ENCODE results near the gene GCK. TPM values are rescaled to one million over a fixed set of nuclear protein-coding genes. Genes with fewer than 3 reads are reported as not detected.

GCK gene
- total RNA-seq, 1 donor from 2014 or later, result 1.7 TPM

DNA sequence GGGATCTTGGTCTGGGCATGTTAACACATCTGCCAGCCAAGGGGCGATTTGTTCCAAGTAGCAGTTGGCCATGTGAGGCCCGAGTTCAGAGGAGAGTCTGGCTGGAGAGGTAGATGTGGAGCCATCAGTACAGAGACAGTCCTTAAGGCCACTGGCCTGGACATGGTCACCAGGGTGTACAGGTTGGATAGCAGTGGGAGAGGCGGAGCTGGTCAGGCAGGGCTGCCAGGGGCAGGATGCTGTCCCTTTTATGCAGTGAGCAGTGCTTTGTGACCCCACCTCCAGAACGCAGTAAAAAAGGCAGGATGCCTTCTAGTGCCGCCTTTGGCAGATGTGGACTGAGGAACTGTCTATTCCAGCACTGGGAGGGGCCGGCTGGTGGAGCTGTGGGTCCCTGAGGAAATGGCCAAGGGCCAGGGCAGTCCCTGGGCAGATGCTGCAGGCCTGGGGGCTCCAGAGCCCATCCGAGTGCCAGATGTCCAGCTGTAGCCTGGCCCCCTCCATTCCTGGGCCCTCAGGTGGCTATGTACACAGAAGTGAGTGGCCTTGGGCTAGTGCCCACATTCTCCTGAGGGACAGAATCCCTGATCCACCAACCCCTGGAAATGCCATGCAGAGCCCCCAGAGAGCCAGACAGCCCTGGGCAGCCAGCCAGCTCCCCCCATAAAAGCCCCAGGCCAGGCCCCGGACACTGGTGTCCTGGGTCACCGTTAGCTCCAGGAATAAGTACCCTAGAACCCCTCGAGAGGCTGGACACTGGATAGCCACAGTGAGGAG is 31.0 kb downstream of the GCK start:
- Histone ChIP-seq H3K27ac (no peak overlapping the region), H3K36me3 (no peaks in the 10 kb centered on the region), H3K9me3 (no peaks in the 10 kb centered on the region), H3K4me1 (no peaks in the 10 kb centered on the region), H3K27me3 (no peaks in the 10 kb centered on the region), H3K4me3 (no peak overlapping the region)
- intact Hi-C loops (cut with DNase I), result no loop called here
- DNase-seq (ENCODE audit: extremely low spot score in 2 of 2), result no peak
- TF ChIP-seq, protein P1, sequence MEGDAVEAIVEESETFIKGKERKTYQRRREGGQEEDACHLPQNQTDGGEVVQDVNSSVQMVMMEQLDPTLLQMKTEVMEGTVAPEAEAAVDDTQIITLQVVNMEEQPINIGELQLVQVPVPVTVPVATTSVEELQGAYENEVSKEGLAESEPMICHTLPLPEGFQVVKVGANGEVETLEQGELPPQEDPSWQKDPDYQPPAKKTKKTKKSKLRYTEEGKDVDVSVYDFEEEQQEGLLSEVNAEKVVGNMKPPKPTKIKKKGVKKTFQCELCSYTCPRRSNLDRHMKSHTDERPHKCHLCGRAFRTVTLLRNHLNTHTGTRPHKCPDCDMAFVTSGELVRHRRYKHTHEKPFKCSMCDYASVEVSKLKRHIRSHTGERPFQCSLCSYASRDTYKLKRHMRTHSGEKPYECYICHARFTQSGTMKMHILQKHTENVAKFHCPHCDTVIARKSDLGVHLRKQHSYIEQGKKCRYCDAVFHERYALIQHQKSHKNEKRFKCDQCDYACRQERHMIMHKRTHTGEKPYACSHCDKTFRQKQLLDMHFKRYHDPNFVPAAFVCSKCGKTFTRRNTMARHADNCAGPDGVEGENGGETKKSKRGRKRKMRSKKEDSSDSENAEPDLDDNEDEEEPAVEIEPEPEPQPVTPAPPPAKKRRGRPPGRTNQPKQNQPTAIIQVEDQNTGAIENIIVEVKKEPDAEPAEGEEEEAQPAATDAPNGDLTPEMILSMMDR (IDR thresholded peaks at IDR 0.05), result no peak
- TF ChIP-seq POLR2AphosphoS5 (IDR thresholded peaks at IDR 0.05; ENCODE audit: insufficient read depth in 1 of 2, low read depth in 1 of 2) (no peak), POLR2A (IDR thresholded peaks at IDR 0.05) (no peak)

DNA sequence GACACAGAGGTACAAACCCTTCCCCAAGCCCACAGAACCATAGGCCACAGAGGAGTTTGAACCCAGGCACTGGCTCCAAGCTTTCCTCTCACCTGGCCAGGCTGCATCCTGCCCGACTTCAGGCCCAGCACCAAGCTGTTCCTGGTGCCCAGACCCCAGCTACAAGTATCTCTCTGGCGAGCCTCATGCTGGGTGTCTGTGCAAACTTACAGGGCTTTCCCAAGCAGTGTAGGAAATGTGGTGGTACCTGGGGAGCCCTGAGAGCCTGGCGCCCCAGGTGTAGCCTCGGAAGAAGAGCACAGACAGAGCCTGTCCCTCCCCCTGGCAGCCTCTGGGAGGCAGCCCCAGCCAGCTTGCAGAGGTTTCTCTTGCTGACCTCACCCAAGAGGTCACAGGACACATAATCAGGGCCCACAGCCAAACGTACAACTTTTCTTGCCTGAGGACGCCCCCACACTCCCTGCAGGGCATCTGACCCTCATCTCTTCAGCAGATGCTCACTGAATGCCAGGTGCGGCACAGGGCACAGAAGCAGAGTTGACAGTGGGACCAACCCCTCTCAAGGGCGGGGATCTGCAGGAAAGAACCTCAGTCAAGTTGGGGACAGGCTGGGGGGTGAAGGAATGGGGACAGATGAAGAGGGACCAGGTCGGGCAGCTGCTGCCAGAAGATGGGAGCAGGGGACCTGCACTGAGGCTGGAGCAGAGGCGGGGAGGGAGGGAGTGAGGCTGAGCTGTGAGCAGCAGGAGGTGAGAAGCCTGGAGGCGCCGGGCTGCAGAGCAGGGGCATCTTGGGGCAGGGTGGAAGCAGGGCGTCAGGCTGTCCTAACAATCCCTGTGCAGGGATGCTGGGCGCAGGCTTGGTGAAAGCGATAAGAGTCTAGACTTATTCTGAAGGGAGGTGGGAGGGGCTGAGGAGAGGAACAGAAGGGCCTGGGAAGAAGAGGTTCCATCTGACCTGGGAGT is 31.8 kb downstream of the GCK start:
- Histone ChIP-seq H3K9me3 (no peaks in the 10 kb centered on the region), H3K27ac (no peak overlapping the region), H3K4me1 (no peaks in the 10 kb centered on the region), H3K4me3 (no peak overlapping the region), H3K27me3 (no peaks in the 10 kb centered on the region), H3K36me3 (no peaks in the 10 kb centered on the region)
- TF ChIP-seq, protein P1 (IDR thresholded peaks at IDR 0.05), result no peak
- TF ChIP-seq POLR2A (IDR thresholded peaks at IDR 0.05), result no peak
- TF ChIP-seq POLR2AphosphoS5 (IDR thresholded peaks at IDR 0.05; ENCODE audit: insufficient read depth in 1 of 2, low read depth in 1 of 2), result no peak
- intact Hi-C loops (cut with DNase I), result no loop called here
- no peak for DNase-seq (ENCODE audit: extremely low spot score in 2 of 2)

DNA sequence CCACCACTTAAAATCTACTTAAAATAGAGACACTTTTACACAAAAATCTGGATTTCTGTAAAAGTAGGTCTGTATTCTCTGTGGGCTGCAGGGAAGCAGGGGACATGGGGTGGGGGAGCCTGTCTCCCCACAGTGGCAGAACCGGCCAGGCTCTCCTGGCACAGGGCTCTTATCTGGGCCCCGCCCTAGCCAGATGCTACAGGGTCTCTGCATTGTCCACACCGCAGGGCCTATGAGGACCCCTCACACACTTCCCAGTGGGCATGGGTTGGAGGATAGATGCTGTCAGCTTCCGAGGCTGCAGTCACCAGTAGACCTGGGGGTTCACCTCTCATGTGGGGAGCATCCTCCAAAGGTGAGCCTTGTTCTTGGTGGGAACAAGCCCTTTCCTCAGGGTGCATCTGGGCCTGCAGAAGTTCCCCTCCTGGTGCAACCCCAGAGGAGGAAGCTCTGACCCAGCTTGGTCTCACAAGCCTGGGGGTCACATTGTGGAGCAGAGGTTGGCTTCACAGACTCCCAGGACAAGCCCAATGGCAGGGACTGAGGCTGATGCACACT is 32.7 kb downstream of the GCK start:
- no peak for DNase-seq (ENCODE audit: extremely low spot score in 2 of 2)
- intact Hi-C loops (cut with DNase I), result no loop called here
- TF ChIP-seq, protein P1 (IDR thresholded peaks at IDR 0.05), result no peak
- TF ChIP-seq POLR2A (IDR thresholded peaks at IDR 0.05), result no peak
- no peak for TF ChIP-seq POLR2AphosphoS5 (IDR thresholded peaks at IDR 0.05; ENCODE audit: insufficient read depth in 1 of 2, low read depth in 1 of 2)

DNA sequence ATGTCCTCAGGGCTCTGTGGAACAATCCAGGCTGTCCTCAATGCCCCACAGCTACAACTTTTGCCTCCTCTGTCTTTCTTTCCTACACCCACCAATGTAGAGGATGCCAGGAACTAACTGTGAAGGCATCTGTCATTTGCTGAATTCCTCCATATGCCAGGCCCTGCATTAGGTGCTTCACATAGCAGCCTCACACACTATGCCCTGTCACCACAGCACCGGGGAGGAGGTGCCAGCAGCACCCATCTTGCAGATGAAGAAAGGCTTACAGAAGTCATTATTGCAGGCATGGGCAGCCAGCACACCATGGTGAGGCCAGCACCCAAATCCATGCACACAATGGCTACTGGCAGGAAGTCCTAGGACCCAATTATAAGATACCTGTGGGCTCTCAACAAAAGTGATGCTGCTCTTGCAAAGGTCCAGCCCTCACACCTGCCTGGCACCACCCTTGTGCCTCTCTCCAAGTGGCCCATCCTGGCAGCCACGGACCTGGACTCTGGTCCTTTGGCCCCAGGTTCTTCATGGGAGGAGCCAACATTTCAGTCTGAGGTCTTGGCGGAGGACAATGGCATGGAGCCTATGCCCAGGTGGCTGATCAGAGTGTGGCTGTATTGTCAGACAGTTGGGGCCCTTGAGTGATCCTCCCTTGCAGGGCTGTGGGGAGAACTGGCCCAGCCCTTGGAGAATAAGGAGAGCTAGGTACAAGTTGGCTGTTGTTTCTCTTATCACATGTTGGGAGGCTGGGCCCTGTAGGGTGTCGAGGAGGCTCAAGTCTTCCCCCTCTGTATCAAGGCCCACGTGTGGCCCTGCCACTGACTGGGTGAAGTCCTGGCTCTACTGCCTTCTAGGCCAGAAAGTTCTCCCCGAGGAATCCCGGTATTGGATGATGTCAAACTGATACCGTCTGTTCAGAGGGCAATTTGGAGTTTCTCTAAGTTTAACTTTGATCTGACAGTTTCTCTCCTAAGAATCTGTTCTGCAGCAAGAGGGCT is 33.8 kb downstream of the GCK start:
- H3K36me3 ChIP-seq, result no peaks in the 10 kb centered on the region
- H3K4me3 ChIP-seq, result no peak overlapping the region
- H3K9me3 ChIP-seq, result no peaks in the 10 kb centered on the region
- intact Hi-C loops (cut with DNase I), result no loop called here
- H3K27me3 ChIP-seq, result no peaks in the 10 kb centered on the region
- TF ChIP-seq POLR2A (IDR thresholded peaks at IDR 0.05) (no peak), POLR2AphosphoS5 (IDR thresholded peaks at IDR 0.05; ENCODE audit: insufficient read depth in 1 of 2, low read depth in 1 of 2) (no peak)
- TF ChIP-seq, protein P1 (IDR thresholded peaks at IDR 0.05), result no peak
- no peak overlapping the region for H3K27ac ChIP-seq
- peaks cover 2% of the 10 kb centered on the region for H3K4me1 ChIP-seq
- no peak for DNase-seq (ENCODE audit: extremely low spot score in 2 of 2)

More for the DNA sequence above, 32.7 kb downstream of the GCK start:
- H3K4me1 ChIP-seq, result no peaks in the 10 kb centered on the region
- H3K36me3 ChIP-seq, result no peaks in the 10 kb centered on the region
- no peaks in the 10 kb centered on the region for H3K27me3 ChIP-seq
- H3K9me3 ChIP-seq, result no peaks in the 10 kb centered on the region
- no peak overlapping the region for H3K27ac ChIP-seq
- no peak overlapping the region for H3K4me3 ChIP-seq

Data from vagina (tissue), 2 donors.